ENCODE measurements around the gene FAM89A.

The FAM89A gene

DNA sequence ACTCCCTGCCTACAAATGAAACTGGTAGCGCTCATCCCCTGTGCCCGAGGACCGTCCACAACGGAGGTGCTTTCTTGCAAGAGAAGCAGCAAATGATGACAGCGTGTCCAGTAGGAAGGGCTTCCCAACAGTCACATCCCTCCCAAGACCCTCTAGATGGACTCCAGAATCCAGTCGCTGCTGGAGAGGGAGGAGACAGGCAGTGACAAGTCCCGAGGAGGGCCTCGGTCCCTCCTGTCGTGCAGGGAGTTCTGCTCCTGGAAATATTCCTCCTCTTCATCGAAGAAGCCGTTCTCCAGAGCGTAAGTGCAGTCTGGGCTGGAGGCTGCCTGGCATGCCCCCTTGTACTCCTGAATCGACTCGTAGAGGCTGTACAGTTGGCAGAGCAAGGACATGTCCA, 20.3 kb downstream of the FAM89A start:
- no peak overlapping the region for H3K27ac ChIP-seq (ENCODE audit: low read depth, low read length)
- no peaks in the 10 kb centered on the region for H3K79me2 ChIP-seq (ENCODE audit: control insufficient read depth, low read length)
- no peak overlapping the region for H3K4me3 ChIP-seq (ENCODE audit: low read length)
- no peaks in the 10 kb centered on the region for H3K9me3 ChIP-seq (ENCODE audit: control insufficient read depth, insufficient read depth, low read length)
- H3K36me3 ChIP-seq (ENCODE audit: control insufficient read depth, low read length), result no peaks in the 10 kb centered on the region
- H3F3A ChIP-seq (ENCODE audit: control insufficient read depth, insufficient read depth), result no peaks in the 10 kb centered on the region
- no peaks in the 10 kb centered on the region for H4K20me1 ChIP-seq (ENCODE audit: control insufficient read depth, insufficient read depth, low read depth, low read length)
- H3K27me3 ChIP-seq (ENCODE audit: control insufficient read depth, low read length), result no peaks in the 10 kb centered on the region
- no peaks in the 10 kb centered on the region for H3K9me2 ChIP-seq (replicated peaks; ENCODE audit: control insufficient read depth, low read length)
- H3K4me1 ChIP-seq (ENCODE audit: control insufficient read depth, low read length), result no peaks in the 10 kb centered on the region
- TF ChIP-seq, protein P1, sequence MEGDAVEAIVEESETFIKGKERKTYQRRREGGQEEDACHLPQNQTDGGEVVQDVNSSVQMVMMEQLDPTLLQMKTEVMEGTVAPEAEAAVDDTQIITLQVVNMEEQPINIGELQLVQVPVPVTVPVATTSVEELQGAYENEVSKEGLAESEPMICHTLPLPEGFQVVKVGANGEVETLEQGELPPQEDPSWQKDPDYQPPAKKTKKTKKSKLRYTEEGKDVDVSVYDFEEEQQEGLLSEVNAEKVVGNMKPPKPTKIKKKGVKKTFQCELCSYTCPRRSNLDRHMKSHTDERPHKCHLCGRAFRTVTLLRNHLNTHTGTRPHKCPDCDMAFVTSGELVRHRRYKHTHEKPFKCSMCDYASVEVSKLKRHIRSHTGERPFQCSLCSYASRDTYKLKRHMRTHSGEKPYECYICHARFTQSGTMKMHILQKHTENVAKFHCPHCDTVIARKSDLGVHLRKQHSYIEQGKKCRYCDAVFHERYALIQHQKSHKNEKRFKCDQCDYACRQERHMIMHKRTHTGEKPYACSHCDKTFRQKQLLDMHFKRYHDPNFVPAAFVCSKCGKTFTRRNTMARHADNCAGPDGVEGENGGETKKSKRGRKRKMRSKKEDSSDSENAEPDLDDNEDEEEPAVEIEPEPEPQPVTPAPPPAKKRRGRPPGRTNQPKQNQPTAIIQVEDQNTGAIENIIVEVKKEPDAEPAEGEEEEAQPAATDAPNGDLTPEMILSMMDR (IDR thresholded peaks at IDR 0.05; ENCODE audit: low read depth, low read length, poor library complexity, severe bottlenecking), result no peak
- H3K4me2 ChIP-seq (ENCODE audit: low read length), result no peak overlapping the region

DNA sequence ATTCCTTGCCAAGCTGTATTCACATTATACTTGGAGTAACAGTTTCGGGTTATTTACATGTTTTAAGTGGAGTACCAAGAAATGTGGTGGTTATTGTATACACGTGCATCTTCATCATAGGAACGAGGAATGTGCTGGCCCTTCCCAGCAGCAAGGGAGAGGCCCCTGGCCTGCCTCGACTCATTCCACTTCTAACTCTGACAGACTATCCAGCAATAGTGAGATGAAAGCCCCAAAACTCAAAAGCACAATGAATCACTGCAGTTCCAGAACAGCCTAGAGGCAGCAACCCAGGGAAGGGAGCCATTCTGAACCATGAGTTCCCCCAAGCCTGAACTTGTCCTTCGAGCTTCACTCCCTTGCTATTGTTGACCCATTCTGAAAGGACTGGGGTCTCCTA, 23.1 kb downstream of the FAM89A start:
- Histone ChIP-seq H3F3A (ENCODE audit: control insufficient read depth, insufficient read depth) (no peaks in the 10 kb centered on the region), H3K4me3 (ENCODE audit: low read length) (no peak overlapping the region), H3K27ac (ENCODE audit: low read depth, low read length) (no peak overlapping the region), H3K27me3 (ENCODE audit: control insufficient read depth, low read length) (no peaks in the 10 kb centered on the region), H3K79me2 (ENCODE audit: control insufficient read depth, low read length) (no peaks in the 10 kb centered on the region), H4K20me1 (ENCODE audit: control insufficient read depth, insufficient read depth, low read depth, low read length) (no peaks in the 10 kb centered on the region), H3K9me3 (ENCODE audit: control insufficient read depth, insufficient read depth, low read length) (no peaks in the 10 kb centered on the region), H3K36me3 (ENCODE audit: control insufficient read depth, low read length) (no peaks in the 10 kb centered on the region), H3K9me2 (replicated peaks; ENCODE audit: control insufficient read depth, low read length) (no peaks in the 10 kb centered on the region), H3K4me1 (ENCODE audit: control insufficient read depth, low read length) (no peaks in the 10 kb centered on the region), H3K4me2 (ENCODE audit: low read length) (no peak overlapping the region)
- TF ChIP-seq, protein P1 (IDR thresholded peaks at IDR 0.05; ENCODE audit: low read depth, low read length, poor library complexity, severe bottlenecking), result no peak
- no peak for TF ChIP-seq EZH2phosphoT487 (IDR thresholded peaks at IDR 0.05; ENCODE audit: borderline replicate concordance, low read length)

DNA sequence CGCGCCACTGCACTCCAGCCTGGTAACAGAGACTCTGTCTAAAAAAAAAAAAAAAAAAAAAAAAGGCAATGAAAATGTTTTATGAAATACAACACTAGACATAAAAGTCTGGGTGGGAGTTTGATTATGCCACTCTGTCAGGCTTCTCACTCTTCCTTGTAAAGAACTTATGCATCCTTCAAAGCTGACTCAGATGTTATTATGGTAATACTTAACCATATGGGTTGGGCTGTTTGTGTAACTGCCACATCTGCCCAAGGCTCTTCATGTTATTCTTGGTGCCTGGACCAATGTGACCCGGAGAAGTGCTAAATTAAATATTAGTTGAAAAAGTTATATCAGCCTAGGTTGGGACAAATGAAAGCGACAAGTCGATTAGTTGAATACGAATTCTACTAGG, 23.8 kb downstream of the FAM89A start:
- Histone ChIP-seq H3K9me3 (ENCODE audit: control insufficient read depth, insufficient read depth, low read length) (no peaks in the 10 kb centered on the region), H3K79me2 (ENCODE audit: control insufficient read depth, low read length) (no peaks in the 10 kb centered on the region), H3K9me2 (replicated peaks; ENCODE audit: control insufficient read depth, low read length) (no peaks in the 10 kb centered on the region), H4K20me1 (ENCODE audit: control insufficient read depth, insufficient read depth, low read depth, low read length) (no peaks in the 10 kb centered on the region), H3K27me3 (ENCODE audit: control insufficient read depth, low read length) (no peaks in the 10 kb centered on the region), H3K36me3 (ENCODE audit: control insufficient read depth, low read length) (no peaks in the 10 kb centered on the region), H3F3A (ENCODE audit: control insufficient read depth, insufficient read depth) (no peaks in the 10 kb centered on the region), H3K4me2 (ENCODE audit: low read length) (no peak overlapping the region), H3K4me1 (ENCODE audit: control insufficient read depth, low read length) (no peaks in the 10 kb centered on the region), H3K4me3 (ENCODE audit: low read length) (no peak overlapping the region), H3K27ac (ENCODE audit: low read depth, low read length) (no peak overlapping the region)
- no peak for TF ChIP-seq EZH2phosphoT487 (IDR thresholded peaks at IDR 0.05; ENCODE audit: borderline replicate concordance, low read length)
- TF ChIP-seq, protein P1 (IDR thresholded peaks at IDR 0.05; ENCODE audit: low read depth, low read length, poor library complexity, severe bottlenecking), result no peak

All from DOHH2 (cell line).